Measurements from ENCODE around the gene CCNYL1. TPM values are rescaled to one million over a fixed set of nuclear protein-coding genes. Genes with fewer than 3 reads are reported as not detected.
"Not testable (repeated sequence)": the region's sequence is repeated elsewhere in the genome, so short reads cannot be mapped to it uniquely, and the experiment has no call there.

Gene CCNYL1
- total RNA-seq, 1 donor from 2014 or later: 25.7 TPM

DNA sequence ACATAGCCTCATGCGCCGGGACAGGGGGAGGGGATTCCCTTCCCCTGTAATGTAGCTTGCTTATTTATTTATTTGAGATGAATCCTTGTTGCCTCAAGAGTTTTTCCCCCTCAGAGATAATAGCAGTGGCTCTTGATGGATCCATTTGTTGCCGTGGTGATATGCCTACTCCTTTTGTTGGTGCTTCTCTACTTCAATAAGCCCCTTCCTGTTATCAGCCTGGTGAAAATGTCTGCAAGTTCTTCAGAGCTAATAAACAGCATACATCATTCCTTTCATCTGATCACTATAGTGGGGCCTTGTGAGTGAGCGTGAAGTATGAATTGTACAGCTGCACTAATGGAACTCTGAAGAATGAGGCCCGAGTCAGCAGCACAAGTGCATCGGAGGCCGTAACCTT lies 38.9 kb downstream of the CCNYL1 start:
- Histone ChIP-seq H3K27me3 (no peaks in the 10 kb centered on the region), H3K9me3 (no peaks in the 10 kb centered on the region), H3K27ac (no peak overlapping the region), H3K4me3 (no peak overlapping the region), H3K4me1 (no peaks in the 10 kb centered on the region), H3K36me3 (peaks cover 40% of the 10 kb centered on the region)
- DNase-seq: no peak
- ATAC-seq: no peak
- TF ChIP-seq, protein P1, sequence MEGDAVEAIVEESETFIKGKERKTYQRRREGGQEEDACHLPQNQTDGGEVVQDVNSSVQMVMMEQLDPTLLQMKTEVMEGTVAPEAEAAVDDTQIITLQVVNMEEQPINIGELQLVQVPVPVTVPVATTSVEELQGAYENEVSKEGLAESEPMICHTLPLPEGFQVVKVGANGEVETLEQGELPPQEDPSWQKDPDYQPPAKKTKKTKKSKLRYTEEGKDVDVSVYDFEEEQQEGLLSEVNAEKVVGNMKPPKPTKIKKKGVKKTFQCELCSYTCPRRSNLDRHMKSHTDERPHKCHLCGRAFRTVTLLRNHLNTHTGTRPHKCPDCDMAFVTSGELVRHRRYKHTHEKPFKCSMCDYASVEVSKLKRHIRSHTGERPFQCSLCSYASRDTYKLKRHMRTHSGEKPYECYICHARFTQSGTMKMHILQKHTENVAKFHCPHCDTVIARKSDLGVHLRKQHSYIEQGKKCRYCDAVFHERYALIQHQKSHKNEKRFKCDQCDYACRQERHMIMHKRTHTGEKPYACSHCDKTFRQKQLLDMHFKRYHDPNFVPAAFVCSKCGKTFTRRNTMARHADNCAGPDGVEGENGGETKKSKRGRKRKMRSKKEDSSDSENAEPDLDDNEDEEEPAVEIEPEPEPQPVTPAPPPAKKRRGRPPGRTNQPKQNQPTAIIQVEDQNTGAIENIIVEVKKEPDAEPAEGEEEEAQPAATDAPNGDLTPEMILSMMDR (IDR thresholded peaks at IDR 0.05): no peak
- intact Hi-C loops (cut with DNase I): no loop called here

DNA sequence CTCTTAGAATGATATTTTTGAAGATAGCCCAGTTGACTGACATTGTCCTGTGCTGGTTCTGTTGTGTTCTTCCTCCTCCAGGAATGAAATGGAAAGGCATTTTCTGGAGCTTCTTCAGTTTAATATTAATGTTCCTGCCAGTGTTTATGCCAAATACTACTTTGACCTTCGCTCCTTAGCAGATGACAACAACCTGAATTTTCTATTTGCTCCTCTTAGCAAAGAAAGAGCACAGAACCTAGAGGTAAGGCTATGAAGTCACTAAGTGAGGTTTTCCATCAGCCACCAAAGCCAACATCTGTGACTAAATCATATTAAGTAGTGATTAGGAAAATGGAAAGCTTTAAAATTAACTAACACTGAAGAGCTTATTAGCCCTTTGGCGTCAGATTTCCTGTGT lies 39.4 kb downstream of the CCNYL1 start:
- no peak for ATAC-seq
- Histone ChIP-seq H3K4me1 (no peaks in the 10 kb centered on the region), H3K4me3 (no peak overlapping the region), H3K36me3 (peaks cover 40% of the 10 kb centered on the region), H3K27me3 (no peaks in the 10 kb centered on the region), H3K27ac (no peak overlapping the region), H3K9me3 (no peaks in the 10 kb centered on the region)
- no peak for DNase-seq
- intact Hi-C loops (cut with DNase I): no loop called here
- TF ChIP-seq, protein P1 (IDR thresholded peaks at IDR 0.05): no peak

DNA sequence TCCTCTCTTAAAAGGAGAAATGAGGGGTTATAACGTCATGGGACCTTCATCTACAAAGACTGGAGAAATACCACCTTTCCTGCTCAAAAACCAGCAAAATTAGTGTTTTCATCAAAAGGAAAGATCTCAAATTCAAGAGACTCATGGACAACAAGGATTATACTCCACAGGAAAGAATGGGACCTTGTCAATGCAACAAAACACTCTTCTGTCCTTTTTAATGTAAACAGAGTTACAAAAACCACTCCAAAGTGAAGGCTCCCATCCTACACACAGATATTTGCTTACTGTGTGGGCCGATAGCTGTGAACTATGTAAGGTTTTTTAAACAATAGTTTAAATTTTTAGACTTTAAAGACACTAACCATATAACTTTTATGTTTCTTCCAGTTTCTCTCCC lies 42.2 kb downstream of the CCNYL1 start:
- DNase-seq; H3K9me3 ChIP-seq; H3K4me1 ChIP-seq; H3K27me3 ChIP-seq; H3K27ac ChIP-seq; H3K4me3 ChIP-seq; ATAC-seq; intact Hi-C loops (cut with DNase I): not testable (repeated sequence)
- peaks cover 35% of the 10 kb centered on the region for H3K36me3 ChIP-seq

DNA sequence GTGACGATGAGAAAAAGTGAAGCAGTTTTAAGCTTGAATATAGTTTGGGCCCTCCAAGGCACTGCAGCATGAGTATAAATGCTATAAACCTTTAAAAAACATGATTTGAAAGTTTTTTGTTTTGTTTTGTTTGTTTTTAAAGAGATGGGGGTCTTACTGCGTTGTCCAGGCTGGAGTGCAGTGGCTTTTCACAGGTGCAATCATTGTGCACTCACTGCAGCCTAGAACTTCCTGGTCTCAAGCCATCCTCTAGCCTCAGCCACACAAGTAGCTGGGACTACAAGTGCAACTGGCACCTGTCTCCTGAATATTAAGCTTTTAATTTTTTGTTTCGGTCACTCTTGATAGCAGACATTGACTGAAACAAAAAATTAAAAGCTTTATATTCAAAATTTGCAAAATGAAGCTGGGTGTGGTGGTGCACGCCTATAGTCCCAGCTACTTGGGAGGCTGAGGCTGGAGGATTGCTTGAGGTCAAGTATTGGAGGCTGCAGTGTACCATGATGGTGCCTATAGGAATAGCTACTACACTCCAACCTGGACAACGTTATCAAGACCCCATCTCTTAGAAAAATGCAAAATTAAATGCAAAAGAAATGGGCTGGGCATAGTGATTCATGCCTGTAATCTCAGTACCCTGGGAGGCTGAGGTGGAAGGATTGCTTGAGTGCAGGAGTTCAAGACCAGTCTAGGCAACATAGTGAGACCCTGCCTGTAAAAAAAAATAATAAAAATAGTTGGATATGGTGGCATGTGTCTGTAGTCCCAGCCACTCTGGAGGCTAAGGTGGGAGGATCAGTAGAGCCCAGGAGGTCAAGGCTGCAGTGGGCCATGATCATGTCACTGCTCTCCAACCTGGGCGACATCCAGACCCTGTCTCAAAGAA lies 43.3 kb downstream of the CCNYL1 start:
- TF ChIP-seq, protein P1 (IDR thresholded peaks at IDR 0.05): no peak
- no peak overlapping the region for H3K4me3 ChIP-seq
- intact Hi-C loops (cut with DNase I): no loop called here
- H3K9me3 ChIP-seq: no peaks in the 10 kb centered on the region
- no peaks in the 10 kb centered on the region for H3K27me3 ChIP-seq
- ATAC-seq: no peak
- no peak for DNase-seq
- H3K4me1 ChIP-seq: no peaks in the 10 kb centered on the region
- H3K27ac ChIP-seq: no peak overlapping the region
- peaks cover 35% of the 10 kb centered on the region for H3K36me3 ChIP-seq

DNA sequence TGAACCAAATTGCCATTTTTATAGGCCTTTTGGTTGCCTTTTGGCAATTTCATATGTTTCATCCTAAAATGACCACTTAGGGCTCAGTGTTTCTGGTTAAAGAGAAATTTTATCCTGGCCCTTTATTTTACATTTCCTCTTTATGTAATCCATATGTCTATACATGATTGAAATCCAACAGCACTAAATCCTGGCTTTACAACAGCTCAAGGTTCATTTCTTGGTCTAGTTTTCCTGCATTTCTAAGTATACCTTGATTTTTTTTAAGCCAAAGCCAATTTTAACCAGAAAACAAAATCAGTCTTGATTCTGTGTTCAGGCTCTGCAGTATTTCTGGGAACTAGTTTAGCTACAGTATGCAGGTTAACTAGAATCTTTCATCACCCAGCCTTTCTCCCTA lies 46.6 kb downstream of the CCNYL1 start:
- ATAC-seq (no peak), DNase-seq (no peak)
- no peaks in the 10 kb centered on the region for H3K9me3 ChIP-seq
- H3K4me3 ChIP-seq: no peak overlapping the region
- H3K27me3 ChIP-seq: no peaks in the 10 kb centered on the region
- H3K27ac ChIP-seq: no peak overlapping the region
- peaks cover 33% of the 10 kb centered on the region for H3K36me3 ChIP-seq
- intact Hi-C loops (cut with DNase I): no loop called here
- H3K4me1 ChIP-seq: no peaks in the 10 kb centered on the region
- TF ChIP-seq, protein P1 (IDR thresholded peaks at IDR 0.05): no peak

DNA sequence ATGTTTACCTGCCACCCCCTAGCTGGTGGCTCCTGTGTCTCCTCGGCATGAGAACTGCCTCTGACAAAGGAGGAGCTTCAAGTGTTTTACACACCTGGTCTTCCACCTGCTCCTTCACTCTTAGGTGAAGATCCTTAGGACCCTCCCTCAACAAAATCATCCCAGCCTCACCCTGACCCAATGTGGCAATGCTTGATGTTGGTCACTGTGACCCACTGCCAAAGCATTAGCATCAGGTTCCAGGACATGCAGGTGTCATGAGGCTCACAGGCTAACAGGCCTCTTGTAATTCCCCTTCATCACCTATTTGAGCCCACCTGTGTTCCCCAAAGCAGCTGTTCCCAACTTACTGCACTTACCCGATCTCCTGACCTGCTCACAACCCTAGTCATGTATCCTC lies 48.5 kb downstream of the CCNYL1 start:
- DNase-seq: no peak
- intact Hi-C loops (cut with DNase I): no loop called here
- no peaks in the 10 kb centered on the region for H3K27me3 ChIP-seq

More for the DNA sequence above, 48.5 kb downstream of the CCNYL1 start:
- H3K4me1 ChIP-seq: peaks cover 8% of the 10 kb centered on the region
- no peaks in the 10 kb centered on the region for H3K9me3 ChIP-seq
- no peak overlapping the region for H3K27ac ChIP-seq
- peaks cover 18% of the 10 kb centered on the region for H3K36me3 ChIP-seq
- H3K4me3 ChIP-seq: no peak overlapping the region
- TF ChIP-seq, protein P1 (IDR thresholded peaks at IDR 0.05): no peak
- no peak for ATAC-seq
